ENCODE measurements around the gene ASXL3. TPM values are rescaled to one million over a fixed set of nuclear protein-coding genes. Genes with fewer than 3 reads are reported as not detected.

The ASXL3 gene
- total and polyA plus RNA-seq, 7 donors = 0.01 to 0.41 (median 0.15) TPM; not detected in 2

- 89 to 93% (median 90%) methylated on average over 3 of the region's 3 CpGs for WGBS, 3 donors
- H3K27me3 ChIP-seq (ENCODE audit: insufficient read depth in 3 of 3, low read length in 2 of 3) = peaks cover 0 to 31% (median 6%) of the 10 kb centered on the region in 3 donors
- H3K4me3 ChIP-seq = no peak overlapping the region
- H3K4me1 ChIP-seq = no peaks in the 10 kb centered on the region
- H3K9me3 ChIP-seq = no peaks in the 10 kb centered on the region
- H3K36me3 ChIP-seq (ENCODE audit: insufficient read depth in 1 of 2, low read depth in 1 of 2) = no peaks in the 10 kb centered on the region
- no peak for ATAC-seq
- no peak overlapping the region for H3K27ac ChIP-seq
- DNase-seq = no peak
- intact Hi-C loops (cut with DNase I) = no loop called here
- no peak for TF ChIP-seq CTCF (IDR thresholded peaks at IDR 0.05)
Measured at GRCh38 chr18:33573193-33573592, 4.8 kb upstream of the ASXL3 start.

DNA sequence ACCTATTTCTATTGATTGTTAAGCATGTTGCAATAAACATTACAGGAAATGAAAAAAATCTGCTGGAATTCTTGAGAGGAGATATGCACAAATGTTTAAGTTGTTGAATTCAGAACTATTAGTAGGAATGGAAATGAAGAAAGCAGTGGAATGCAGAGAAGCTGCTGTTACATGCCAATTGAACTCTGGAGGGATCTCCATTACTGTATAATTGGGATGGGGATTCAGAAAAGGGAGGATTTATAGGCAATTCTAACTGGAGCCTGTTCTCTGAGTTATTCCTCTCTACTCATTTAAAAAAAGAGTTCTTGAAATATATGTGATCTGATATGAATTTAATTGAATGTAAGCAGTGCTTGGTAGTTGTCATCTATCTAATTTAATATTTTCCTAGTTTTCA, 2.6 kb upstream of the ASXL3 start:
- intact Hi-C loops (cut with DNase I) = no loop called here
- no peak overlapping the region for H3K27ac ChIP-seq

GRCh38 chr18:33576999-33577646, 896 bp upstream of the ASXL3 start:
- Histone ChIP-seq H3K4me1 (no peaks in the 10 kb centered on the region), H3K27me3 (ENCODE audit: insufficient read depth in 3 of 3, low read length in 2 of 3) (peaks cover 0 to 48% (median 12%) of the 10 kb centered on the region in 3 donors), H3K36me3 (ENCODE audit: insufficient read depth in 1 of 2, low read depth in 1 of 2) (no peaks in the 10 kb centered on the region), H3K9me3 (no peaks in the 10 kb centered on the region), H3K4me3 (peak overlapping the region; percentile 68), H3K27ac (no peak overlapping the region)
- no peak for DNase-seq
- no peak for TF ChIP-seq CTCF (IDR thresholded peaks at IDR 0.05)
- intact Hi-C loops (cut with DNase I) = no loop called here
- WGBS, 3 donors = 13 to 15% (median 14%) methylated on average over 5 of the region's 5 CpGs
- ATAC-seq = no peak

More for the DNA sequence above, 2.6 kb upstream of the ASXL3 start:
- no peak overlapping the region for H3K4me3 ChIP-seq
- no peaks in the 10 kb centered on the region for H3K4me1 ChIP-seq
- no peak for TF ChIP-seq CTCF (IDR thresholded peaks at IDR 0.05)
- H3K9me3 ChIP-seq = no peaks in the 10 kb centered on the region
- no peak for ATAC-seq
- no peak for DNase-seq
- peaks cover 0 to 48% (median 12%) of the 10 kb centered on the region in 3 donors for H3K27me3 ChIP-seq (ENCODE audit: insufficient read depth in 3 of 3, low read length in 2 of 3)
- no peaks in the 10 kb centered on the region for H3K36me3 ChIP-seq (ENCODE audit: insufficient read depth in 1 of 2, low read depth in 1 of 2)

DNA sequence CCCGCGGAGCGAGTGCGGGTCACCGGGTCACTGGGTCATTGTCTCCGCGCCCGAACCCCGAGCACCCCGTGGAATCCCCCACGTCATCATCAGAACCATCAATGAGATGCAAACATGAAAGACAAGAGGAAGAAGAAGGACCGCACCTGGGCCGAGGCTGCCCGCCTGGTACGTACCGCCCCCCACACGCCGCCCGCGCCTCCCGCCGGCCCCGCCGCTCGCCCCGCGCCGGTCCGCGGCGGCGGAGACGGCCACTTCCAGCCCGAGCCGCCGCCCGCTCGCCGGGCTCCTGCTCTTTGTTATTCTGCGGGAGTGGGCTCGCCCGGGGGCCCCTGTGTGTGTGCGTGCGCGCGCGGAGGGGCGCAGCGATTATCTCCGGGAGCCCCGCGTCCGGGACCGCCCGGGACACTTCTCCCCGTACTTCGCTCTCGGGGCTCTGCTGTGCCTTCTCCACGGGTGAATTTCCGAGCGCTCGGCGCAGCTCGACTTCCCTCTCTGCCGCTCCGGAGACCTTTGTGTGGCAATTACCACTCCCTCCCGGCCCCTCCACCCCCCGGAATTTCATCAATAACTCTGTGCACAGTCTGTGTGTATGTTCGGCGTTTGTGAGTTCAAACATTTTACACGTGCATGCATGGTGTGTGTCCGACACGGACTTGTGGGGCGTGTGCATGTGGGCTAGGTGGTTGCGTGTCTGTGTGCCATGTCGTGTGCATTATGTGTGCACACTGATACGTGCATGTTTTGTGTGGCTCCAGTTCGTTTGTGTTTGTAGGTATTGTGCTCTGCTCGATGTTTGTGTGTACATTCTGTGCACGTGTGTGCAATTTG, 714 bp downstream of the ASXL3 start:
- H3K36me3 ChIP-seq (ENCODE audit: insufficient read depth in 1 of 2, low read depth in 1 of 2) = no peaks in the 10 kb centered on the region
- 1 to 2% (median 1%) methylated on average over 44 to 80 of the region's 80 CpGs for WGBS, 3 donors
- intact Hi-C loops (cut with DNase I) = no loop called here
- peak overlapping the region; percentile 56 for H3K4me3 ChIP-seq
- H3K27ac ChIP-seq = no peak overlapping the region
- no peaks in the 10 kb centered on the region for H3K9me3 ChIP-seq
- ATAC-seq = peak in 1 of 4 donors; percentile 35
- peaks cover 0 to 48% (median 12%) of the 10 kb centered on the region in 3 donors for H3K27me3 ChIP-seq (ENCODE audit: insufficient read depth in 3 of 3, low read length in 2 of 3)
- TF ChIP-seq CTCF (IDR thresholded peaks at IDR 0.05) = no peak
- peak; percentile 25 to 57 for DNase-seq
- H3K4me1 ChIP-seq = no peaks in the 10 kb centered on the region

All from psoas muscle (tissue), 8 donors.